Measurements from ENCODE around the gene PTMS. TPM values are rescaled to one million over a fixed set of nuclear protein-coding genes. Genes with fewer than 3 reads are reported as not detected.

PTMS gene
- total RNA-seq, 2 experiments from 2014 or later, result 7.8 to 9.8 TPM

GRCh38 chr12:6780573-6780972 lies 14.4 kb downstream of the PTMS start:
- intact Hi-C loops (cut with micrococcal nuclease; ENCODE audit: unreplicated experiment), result loop anchor here (5.0 kb wide), 1 partner anchor 47 kb away; the partner anchor contains the start of gene P3H3
- no peaks in the 10 kb centered on the region for H3K9me3 ChIP-seq (ENCODE audit: low read length)
- no peak for DNase-seq (ENCODE audit: low spot score)
- H3K27ac ChIP-seq (ENCODE audit: low read depth, low read length, poor library complexity, severe bottlenecking), result no peak overlapping the region
- no peak overlapping the region for H2AFZ ChIP-seq (ENCODE audit: low read length)
- no peak for TF ChIP-seq CTCF (conservative IDR thresholded peaks at IDR 0.05; ENCODE audit: low read length)
- TF ChIP-seq EZH2phosphoT487 (IDR thresholded peaks at IDR 0.05; ENCODE audit: borderline replicate concordance, low read depth, low read length), result no peak
- H3K9me2 ChIP-seq (ENCODE audit: insufficient read depth, low read length), result no peaks in the 10 kb centered on the region
- no peaks in the 10 kb centered on the region for H4K20me1 ChIP-seq (ENCODE audit: insufficient read depth, low read length)
- CTCF ChIA-PET (ENCODE audit: unreplicated experiment), result interaction anchor here (0.7 to 0.9 kb wide), 2 partner anchors 14 to 16 kb away, joined by 3 read pairs; no protein-coding TSS in a partner anchor
- POLR2A ChIA-PET, result interaction anchor here (0.5 to 1.5 kb wide), 4 partner anchors 27 to 36 kb away, joined by 3 to 4 read pairs (median 4); partner anchors contain the start of gene MLF2
- no peaks in the 10 kb centered on the region for H3K79me2 ChIP-seq (ENCODE audit: insufficient read depth, low read depth, low read length)
- no peak overlapping the region for H3K4me2 ChIP-seq (ENCODE audit: low read length)
- no TSS peak for BruUV-seq (replicated peaks)
- H3K4me1 ChIP-seq (ENCODE audit: insufficient read depth, low read length, poor library complexity, severe bottlenecking), result peaks cover 54% of the 10 kb centered on the region
- H3K36me3 ChIP-seq (ENCODE audit: insufficient read depth, low read length), result no peaks in the 10 kb centered on the region
- no peak overlapping the region for H3K4me3 ChIP-seq (ENCODE audit: low read depth, low read length, poor library complexity, severe bottlenecking)

GRCh38 chr12:6782119-6782518 lies 16.0 kb downstream of the PTMS start:
- Histone ChIP-seq H3K4me2 (ENCODE audit: low read length) (no peak overlapping the region), H2AFZ (ENCODE audit: low read length) (peak overlapping the region; percentile 29; the same call in 1 of the 2 replicates), H3K9me3 (ENCODE audit: low read length) (no peaks in the 10 kb centered on the region), H3K4me3 (ENCODE audit: low read depth, low read length, poor library complexity, severe bottlenecking) (no peak overlapping the region), H3K27ac (ENCODE audit: low read depth, low read length, poor library complexity, severe bottlenecking) (no peak overlapping the region), H4K20me1 (ENCODE audit: insufficient read depth, low read length) (no peaks in the 10 kb centered on the region), H3K9me2 (ENCODE audit: insufficient read depth, low read length) (no peaks in the 10 kb centered on the region), H3K79me2 (ENCODE audit: insufficient read depth, low read depth, low read length) (no peaks in the 10 kb centered on the region), H3K36me3 (ENCODE audit: insufficient read depth, low read length) (no peaks in the 10 kb centered on the region), H3K4me1 (ENCODE audit: insufficient read depth, low read length, poor library complexity, severe bottlenecking) (peaks cover 54% of the 10 kb centered on the region)
- no peak for DNase-seq (ENCODE audit: low spot score)
- ChIA-PET POLR2A (interaction anchor here (0.6 to 2.0 kb wide), 3 partner anchors 11 to 248 kb away, joined by 3 to 7 read pairs (median 4); partner anchors contain the start of genes COPS7A and GAPDH), CTCF (ENCODE audit: unreplicated experiment) (interaction anchor here (2.2 kb wide), 1 partner anchor 29 kb away, joined by 6 read pairs; the partner anchor contains the start of gene MLF2)
- TF ChIP-seq CTCF (conservative IDR thresholded peaks at IDR 0.05; ENCODE audit: low read length) (no peak), EZH2phosphoT487 (IDR thresholded peaks at IDR 0.05; ENCODE audit: borderline replicate concordance, low read depth, low read length) (no peak)
- no TSS peak for BruUV-seq (replicated peaks)
- intact Hi-C loops (cut with micrococcal nuclease; ENCODE audit: unreplicated experiment), result loop anchor here (5.0 kb wide), 1 partner anchor 45 kb away; the partner anchor contains the start of gene P3H3
